ENCODE results near the gene GPR35. TPM values are rescaled to one million over a fixed set of nuclear protein-coding genes. Genes with fewer than 3 reads are reported as not detected.

GPR35 gene
- total RNA-seq, 1 donor from 2014 or later, result 0.77 TPM

DNA sequence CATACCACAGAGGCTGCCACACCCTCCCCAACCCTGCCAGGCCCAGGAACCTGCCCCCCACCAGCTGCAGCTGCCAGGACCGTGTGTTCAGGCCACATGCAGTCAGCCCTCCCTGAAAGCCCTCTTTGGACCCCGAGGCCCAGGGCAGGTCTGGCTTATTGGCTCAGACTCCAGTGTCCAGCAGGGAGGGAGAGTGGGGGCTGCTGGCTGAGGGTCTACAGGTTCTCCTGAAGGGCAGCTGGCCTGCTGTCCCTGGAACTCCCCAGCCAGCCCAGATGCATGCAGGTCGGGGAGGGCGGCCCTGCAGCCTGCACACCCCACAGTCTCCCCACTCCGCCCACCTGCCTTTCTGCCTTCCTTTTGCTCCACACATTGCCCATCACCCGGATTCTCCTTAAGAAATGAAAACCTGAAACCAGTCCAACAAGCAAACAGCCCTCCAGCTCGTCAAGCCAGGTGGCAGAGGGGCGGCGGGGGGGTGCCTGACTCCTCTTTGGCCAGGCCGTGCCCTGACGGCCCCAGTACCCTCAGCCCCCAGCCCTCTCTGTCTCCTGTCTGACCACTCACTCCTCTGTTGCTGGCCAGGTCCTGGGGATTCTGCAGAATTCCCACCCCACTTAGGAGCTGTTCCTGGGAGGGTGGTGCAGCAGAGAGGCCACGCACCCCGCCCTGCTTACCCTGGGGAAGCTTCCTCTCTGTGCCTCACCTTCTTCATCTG is 18.0 kb downstream of the GPR35 start:
- Mint-ChIP-seq H3K27ac (ENCODE audit: unreplicated experiment) (no peak overlapping the region), H3K9me3 (ENCODE audit: unreplicated experiment) (no peaks in the 10 kb centered on the region), H3K4me1 (ENCODE audit: unreplicated experiment) (peaks cover 9% of the 10 kb centered on the region), H3K27me3 (ENCODE audit: unreplicated experiment) (peaks cover 16% of the 10 kb centered on the region), H3K36me3 (ENCODE audit: low read depth, unreplicated experiment) (peaks cover 5% of the 10 kb centered on the region), H3K4me3 (ENCODE audit: unreplicated experiment) (no peak overlapping the region)
- TF ChIP-seq, protein P1, sequence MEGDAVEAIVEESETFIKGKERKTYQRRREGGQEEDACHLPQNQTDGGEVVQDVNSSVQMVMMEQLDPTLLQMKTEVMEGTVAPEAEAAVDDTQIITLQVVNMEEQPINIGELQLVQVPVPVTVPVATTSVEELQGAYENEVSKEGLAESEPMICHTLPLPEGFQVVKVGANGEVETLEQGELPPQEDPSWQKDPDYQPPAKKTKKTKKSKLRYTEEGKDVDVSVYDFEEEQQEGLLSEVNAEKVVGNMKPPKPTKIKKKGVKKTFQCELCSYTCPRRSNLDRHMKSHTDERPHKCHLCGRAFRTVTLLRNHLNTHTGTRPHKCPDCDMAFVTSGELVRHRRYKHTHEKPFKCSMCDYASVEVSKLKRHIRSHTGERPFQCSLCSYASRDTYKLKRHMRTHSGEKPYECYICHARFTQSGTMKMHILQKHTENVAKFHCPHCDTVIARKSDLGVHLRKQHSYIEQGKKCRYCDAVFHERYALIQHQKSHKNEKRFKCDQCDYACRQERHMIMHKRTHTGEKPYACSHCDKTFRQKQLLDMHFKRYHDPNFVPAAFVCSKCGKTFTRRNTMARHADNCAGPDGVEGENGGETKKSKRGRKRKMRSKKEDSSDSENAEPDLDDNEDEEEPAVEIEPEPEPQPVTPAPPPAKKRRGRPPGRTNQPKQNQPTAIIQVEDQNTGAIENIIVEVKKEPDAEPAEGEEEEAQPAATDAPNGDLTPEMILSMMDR (IDR thresholded peaks at IDR 0.05; ENCODE audit: unreplicated experiment), result no peak
- DNase-seq (ENCODE audit: low spot score), result no peak

DNA sequence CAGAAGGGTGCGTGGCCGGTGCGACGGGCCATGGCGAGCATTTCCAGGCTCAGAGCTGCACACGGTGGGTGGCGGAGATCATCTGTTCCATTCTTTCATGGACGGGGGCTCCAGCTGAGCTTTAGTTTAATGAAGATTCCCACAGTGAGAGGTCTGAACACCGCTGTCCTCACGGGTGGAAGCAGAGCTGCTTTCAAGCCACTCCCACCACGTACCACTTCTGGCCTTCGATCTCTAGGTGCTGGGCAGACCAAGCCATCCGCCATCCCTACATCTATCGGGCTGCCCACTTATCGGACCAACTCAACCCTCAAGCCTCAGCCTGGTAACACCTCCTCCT is 18.5 kb downstream of the GPR35 start:
- no peak for DNase-seq (ENCODE audit: low spot score)
- peaks cover 9% of the 10 kb centered on the region for H3K4me1 Mint-ChIP-seq (ENCODE audit: unreplicated experiment)
- TF ChIP-seq, protein P1 (IDR thresholded peaks at IDR 0.05; ENCODE audit: unreplicated experiment), result no peak
- H3K27ac Mint-ChIP-seq (ENCODE audit: unreplicated experiment), result no peak overlapping the region
- H3K36me3 Mint-ChIP-seq (ENCODE audit: low read depth, unreplicated experiment), result peaks cover 3% of the 10 kb centered on the region
- no peaks in the 10 kb centered on the region for H3K9me3 Mint-ChIP-seq (ENCODE audit: unreplicated experiment)
- H3K4me3 Mint-ChIP-seq (ENCODE audit: unreplicated experiment), result no peak overlapping the region
- peaks cover 14% of the 10 kb centered on the region for H3K27me3 Mint-ChIP-seq (ENCODE audit: unreplicated experiment)

DNA sequence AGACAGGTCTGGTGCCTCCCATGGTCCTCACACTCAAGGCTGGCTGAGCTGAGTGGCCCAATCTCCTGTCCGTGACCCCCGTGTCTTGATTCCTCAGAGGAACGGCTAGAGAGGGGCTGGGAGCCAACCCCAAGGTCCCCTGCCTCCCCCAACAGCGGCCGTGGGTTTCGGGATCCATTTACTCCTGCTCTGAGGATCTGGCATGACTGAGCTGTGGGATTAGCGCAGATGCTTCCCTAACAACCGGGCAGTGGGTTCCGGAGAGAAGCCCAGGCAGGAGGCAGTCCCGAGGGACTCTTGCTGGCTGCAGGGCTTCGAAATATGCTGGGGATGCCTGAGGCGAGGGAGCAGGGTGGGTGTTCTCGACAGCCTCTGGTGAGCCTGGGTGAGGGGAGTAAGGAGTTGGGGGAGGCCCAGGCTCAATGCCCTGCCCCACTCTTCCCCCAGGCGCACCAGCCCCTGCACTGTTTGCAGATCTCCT is 18.9 kb downstream of the GPR35 start:
- peaks cover 9% of the 10 kb centered on the region for H3K4me1 Mint-ChIP-seq (ENCODE audit: unreplicated experiment)
- no peaks in the 10 kb centered on the region for H3K9me3 Mint-ChIP-seq (ENCODE audit: unreplicated experiment)
- TF ChIP-seq, protein P1 (IDR thresholded peaks at IDR 0.05; ENCODE audit: unreplicated experiment), result no peak
- H3K4me3 Mint-ChIP-seq (ENCODE audit: unreplicated experiment), result no peak overlapping the region
- DNase-seq (ENCODE audit: low spot score), result no peak
- peaks cover 11% of the 10 kb centered on the region for H3K27me3 Mint-ChIP-seq (ENCODE audit: unreplicated experiment)
- no peaks in the 10 kb centered on the region for H3K36me3 Mint-ChIP-seq (ENCODE audit: low read depth, unreplicated experiment)
- H3K27ac Mint-ChIP-seq (ENCODE audit: unreplicated experiment), result no peak overlapping the region

DNA sequence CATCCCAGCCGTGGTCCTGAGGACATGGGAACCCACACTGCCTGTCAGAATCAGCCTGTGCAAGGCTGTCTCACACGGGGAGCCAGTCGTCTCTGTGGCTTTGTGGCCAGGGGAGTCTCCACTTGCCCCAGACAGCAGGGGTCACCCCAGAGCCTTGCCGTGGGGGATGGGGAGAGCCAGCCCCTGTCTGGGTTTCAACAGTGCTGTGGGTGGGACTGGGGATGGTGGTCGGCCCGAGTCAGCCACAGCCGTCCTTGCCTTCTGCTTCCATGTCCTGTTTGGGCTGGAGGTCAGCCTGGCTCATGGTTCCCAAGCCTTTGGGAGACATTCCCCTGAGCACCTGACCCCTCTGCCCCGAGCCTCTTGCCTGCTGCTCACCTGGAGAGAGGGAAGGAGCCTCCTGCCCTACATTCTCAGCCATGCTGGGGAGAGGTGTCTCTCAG is 19.6 kb downstream of the GPR35 start:
- Mint-ChIP-seq H3K27ac (ENCODE audit: unreplicated experiment) (no peak overlapping the region), H3K4me3 (ENCODE audit: unreplicated experiment) (no peak overlapping the region), H3K27me3 (ENCODE audit: unreplicated experiment) (peaks cover 11% of the 10 kb centered on the region), H3K4me1 (ENCODE audit: unreplicated experiment) (peaks cover 9% of the 10 kb centered on the region), H3K9me3 (ENCODE audit: unreplicated experiment) (no peaks in the 10 kb centered on the region), H3K36me3 (ENCODE audit: low read depth, unreplicated experiment) (no peaks in the 10 kb centered on the region)
- TF ChIP-seq, protein P1 (IDR thresholded peaks at IDR 0.05; ENCODE audit: unreplicated experiment), result no peak
- no peak for DNase-seq (ENCODE audit: low spot score)

DNA sequence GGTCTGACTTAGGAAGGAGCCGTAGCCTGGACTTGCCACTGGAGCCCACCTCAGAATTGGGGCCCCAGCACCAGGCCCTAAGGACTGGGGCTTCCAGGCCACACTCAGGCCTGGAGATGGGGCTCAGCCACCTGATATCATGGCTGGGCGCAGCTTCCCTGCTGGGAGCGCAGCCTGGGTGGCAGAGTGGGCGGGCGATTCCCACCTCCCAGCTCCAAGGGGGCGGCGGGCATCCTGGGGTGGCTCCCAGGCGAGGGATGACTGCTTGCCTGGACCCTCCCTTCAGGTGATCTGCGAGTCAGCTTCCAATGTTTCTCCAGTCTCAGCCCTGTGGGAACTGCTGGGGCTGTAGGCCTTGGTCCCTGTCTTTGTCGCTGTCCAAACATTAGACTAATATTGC is 20.1 kb downstream of the GPR35 start:
- H3K27me3 Mint-ChIP-seq (ENCODE audit: unreplicated experiment), result peaks cover 11% of the 10 kb centered on the region
- no peaks in the 10 kb centered on the region for H3K9me3 Mint-ChIP-seq (ENCODE audit: unreplicated experiment)
- no peak overlapping the region for H3K4me3 Mint-ChIP-seq (ENCODE audit: unreplicated experiment)
- H3K36me3 Mint-ChIP-seq (ENCODE audit: low read depth, unreplicated experiment), result no peaks in the 10 kb centered on the region
- peaks cover 9% of the 10 kb centered on the region for H3K4me1 Mint-ChIP-seq (ENCODE audit: unreplicated experiment)
- TF ChIP-seq, protein P1 (IDR thresholded peaks at IDR 0.05; ENCODE audit: unreplicated experiment), result no peak
- peak overlapping the region; percentile 24 for H3K27ac Mint-ChIP-seq (ENCODE audit: unreplicated experiment)
- DNase-seq (ENCODE audit: low spot score), result no peak
